ENCODE data around the gene DLX5.

DLX5 gene

GRCh38 chr7:96989859-96990317 lies 34.7 kb downstream of the DLX5 start:
- no peak for DNase-seq

DNA sequence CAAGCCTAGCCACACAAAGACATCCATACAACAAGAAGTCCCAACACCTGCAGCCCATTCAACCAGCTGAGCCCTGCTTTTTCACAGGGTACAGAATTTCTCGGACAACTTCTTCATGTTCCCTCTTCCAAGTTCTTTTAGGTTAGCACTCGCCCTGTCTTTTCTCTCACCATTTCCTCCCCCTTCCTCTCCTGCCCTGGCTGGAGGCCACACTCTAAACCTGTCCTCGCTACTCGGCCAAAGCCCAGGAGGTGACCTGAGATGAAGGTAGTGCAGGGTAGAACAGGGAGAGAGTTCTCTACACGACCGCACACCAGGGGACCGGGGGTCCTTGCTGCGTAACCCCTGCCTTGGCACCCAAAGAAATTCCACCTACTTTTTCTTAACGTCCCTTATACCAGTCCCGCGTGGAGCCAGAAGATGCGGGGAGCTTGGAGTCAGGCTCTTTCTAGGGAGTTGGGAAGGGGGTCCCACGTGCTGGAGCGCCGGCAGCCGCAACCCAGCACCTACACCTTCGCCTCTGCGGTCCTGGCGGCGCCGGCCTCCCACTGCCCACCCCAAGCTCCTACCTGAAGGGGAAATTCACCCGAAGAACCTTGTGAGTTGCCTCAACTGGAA lies 35.3 kb downstream of the DLX5 start:
- DNase-seq = no peak

- no peak for DNase-seq
These were observed 36.9 kb downstream of the DLX5 start for GRCh38 chr7:96987719-96988118.

GRCh38 chr7:96986901-96987300 lies 37.7 kb downstream of the DLX5 start:
- no peak for DNase-seq

DNA sequence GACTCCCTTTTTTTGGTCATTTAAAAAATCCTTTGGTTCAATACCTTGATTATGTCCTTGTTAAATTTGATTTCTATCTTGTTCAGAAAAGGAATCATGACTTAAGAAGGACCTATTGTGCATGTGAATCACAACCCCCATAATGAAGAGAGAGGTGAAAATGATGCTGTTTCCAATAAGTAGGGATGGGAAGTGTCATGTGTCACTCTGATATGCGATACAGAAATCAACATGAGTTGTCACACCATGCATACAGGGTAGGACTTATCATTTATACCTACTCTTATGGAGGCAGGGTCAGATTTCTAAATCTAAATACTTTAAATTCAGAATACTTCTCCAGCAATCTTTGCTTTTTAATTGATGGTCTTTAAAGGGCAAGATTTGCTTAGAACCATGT lies 38.6 kb downstream of the DLX5 start:
- no peak for DNase-seq

GRCh38 chr7:96982586-96982985 lies 42.0 kb downstream of the DLX5 start:
- DNase-seq = no peak

GRCh38 chr7:96979551-96980276 lies 44.9 kb downstream of the DLX5 start:
- no peak for DNase-seq

- DNase-seq = no peak
These were observed 47.2 kb downstream of the DLX5 start for GRCh38 chr7:96977445-96977844.

DNA sequence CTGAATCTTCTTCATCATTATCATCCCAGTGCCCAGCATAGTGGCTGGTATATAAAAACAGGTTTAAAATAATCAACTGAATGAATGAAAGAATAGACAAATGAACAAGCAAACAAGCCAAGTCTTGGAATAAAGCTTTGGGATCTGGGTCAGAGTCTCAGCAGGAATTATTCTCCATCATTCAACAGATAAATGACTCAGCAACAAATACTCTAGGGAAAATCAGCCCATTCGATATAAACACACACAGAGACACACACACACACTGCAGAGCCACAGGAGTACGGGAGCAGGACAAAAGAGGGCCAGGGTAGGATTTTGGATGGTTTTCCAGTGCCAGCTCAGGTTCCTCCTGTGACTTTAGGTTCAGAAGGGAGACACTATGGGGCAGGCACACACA lies 48.5 kb downstream of the DLX5 start:
- no peak for DNase-seq

DNA sequence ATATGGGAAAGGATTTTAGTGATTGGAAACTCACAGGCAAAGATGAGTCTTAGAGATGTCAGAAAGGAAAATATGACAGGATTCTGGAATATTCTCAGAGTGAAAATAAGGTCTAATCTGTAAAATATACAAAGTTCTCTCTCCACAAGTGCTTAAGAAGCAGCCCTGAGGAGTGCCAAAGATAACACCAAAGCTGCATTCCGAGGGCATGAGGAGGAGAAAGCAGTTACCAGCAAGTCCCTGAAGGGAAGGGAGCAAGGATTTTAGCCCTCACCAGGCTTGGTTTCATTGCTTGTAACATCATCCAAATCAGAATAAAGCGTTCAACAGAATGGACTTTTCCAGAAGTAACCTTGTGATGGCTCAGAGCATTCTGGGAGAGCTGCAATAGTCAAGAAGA lies 50.6 kb downstream of the DLX5 start:
- DNase-seq = no peak

- DNase-seq = no peak
These were observed 53.9 kb downstream of the DLX5 start for GRCh38 chr7:96970739-96971138.
